K562 (cell line): ENCODE results near the gene BNIP3. TPM values are rescaled to one million over a fixed set of nuclear protein-coding genes. Genes with fewer than 3 reads are reported as not detected.

ENCODE experiments used
- ATAC-seq: fragments of 200-7000 bp; cut with Tn5 transposase; 3 replicates; pipeline ENCODE4 v1.9.1; 2020; ENCODE audit warnings: moderate library complexity
- BruUV-seq: library from RNA; stranded (reverse); fragments of 400-500 nt; replicated peaks from 2 replicates; lab custom pipeline; 2021; lab: Mats Ljungman, UMichigan
- CTCF ChIA-PET: fragments of 300-600 bp; formaldehyde crosslinking; extraction: SDS; loops from one replicate; lab custom pipeline; 2021; ENCODE audit warnings: low intra/inter-chr PET ratio; lab: Yijun Ruan, JAX
- POLR2A ChIA-PET: fragments of 300-600, 350-650 bp; sonication (Branson Sonifier 250); formaldehyde crosslinking; extraction: SDS; loops from one replicate; lab custom pipeline; 2021; ENCODE audit warnings: antibody characterized with exemption, inconsistent platforms; lab: Yijun Ruan, JAX
- DNase-seq, 4 experiments: peaks; one replicate each; pipeline versions ENCODE4 v3.0.0 to v3.0.0-alpha.2; 2011 to 2018; ENCODE audit warnings: low spot score in 3 of 4, mixed read lengths in 3 of 4; ENCODE audit errors: extremely low read depth in 1 of 4
- FAIRE-seq: peaks from 2 replicates; lab custom pipeline; 2011; peaks lifted over from hg19 to GRCh38; lab: Jason Lieb, UNC
- H2AFZ ChIP-seq: 2 replicates; pipeline ENCODE4 v1.6.0; 2011; ENCODE audit warnings: low read depth, low read length, control low read depth, inconsistent platforms
- H3K27ac ChIP-seq: fragments of 200-600 bp; 3 replicates; pipeline ENCODE4 v1.8.0; 2011; ENCODE audit warnings: low read depth, mild to moderate bottlenecking, control low read depth, inconsistent platforms, low read length, moderate library complexity, mixed read lengths; ENCODE audit errors: extremely low read depth
- H3K27me3 ChIP-seq, 2 experiments: fragments of 300-600 bp in 1 of 2; 2 replicates in 1 of 2; 3 replicates in 1 of 2; pipeline versions ENCODE4 v1.6.0 to v1.8.0; 2011; ENCODE audit warnings: inconsistent platforms in 2 of 2, low read length in 2 of 2, mild to moderate bottlenecking in 1 of 2, mixed read lengths in 1 of 2, moderate library complexity in 1 of 2; ENCODE audit not compliant: control insufficient read depth in 2 of 2, insufficient read depth in 2 of 2
- H3K36me3 ChIP-seq: fragments of 300-600 bp; 3 replicates; pipeline ENCODE4 v1.8.0; 2011; ENCODE audit warnings: mild to moderate bottlenecking, low read length, inconsistent platforms; ENCODE audit not compliant: control insufficient read depth, insufficient read depth
- H3K4me1 ChIP-seq, 2 experiments: fragments of 200-600 bp in 1 of 2; replicated peaks in 1 of 2; 2 replicates in 1 of 2; 3 replicates in 1 of 2; pipeline versions ENCODE4 v1.5.1 to v1.8.0; 2011; ENCODE audit warnings: inconsistent platforms in 2 of 2, low read length in 2 of 2, mild to moderate bottlenecking in 1 of 2, mixed read lengths in 1 of 2, moderate library complexity in 1 of 2; ENCODE audit not compliant: control insufficient read depth in 2 of 2, insufficient read depth in 2 of 2
- H3K4me2 ChIP-seq: 2 replicates; pipeline ENCODE4 v1.6.1; 2011; ENCODE audit warnings: low read length, control low read depth, inconsistent platforms, mixed read lengths; ENCODE audit not compliant: insufficient read depth
- H3K4me3 ChIP-seq: fragments of 200-600 bp; sonication (generic), shearing (Covaris generic); 2 replicates; pipeline ENCODE4 v1.5.1; 2016; ENCODE audit warnings: control low read depth, inconsistent platforms
- H3K79me2 ChIP-seq: fragments of 200-600 bp; 3 replicates; pipeline ENCODE4 v1.8.0; 2011; ENCODE audit warnings: low read length, inconsistent platforms; ENCODE audit not compliant: control insufficient read depth, insufficient read depth
- H3K9ac ChIP-seq, 2 experiments: 2 replicates each; pipeline versions ENCODE4 v1.6.0 to v1.6.1; 2011; ENCODE audit warnings: low read depth in 2 of 2, low read length in 2 of 2, control low read depth in 1 of 2, inconsistent platforms in 1 of 2, mild to moderate bottlenecking in 1 of 2, mixed read lengths in 1 of 2; ENCODE audit not compliant: insufficient read depth in 1 of 2
- H3K9me1 ChIP-seq: one replicate; pipeline ENCODE4 v1.6.0; 2011; ENCODE audit warnings: inconsistent platforms, mild to moderate bottlenecking, low read length, moderate library complexity; ENCODE audit not compliant: control insufficient read depth, insufficient read depth
- H3K9me3 ChIP-seq: replicated peaks from 2 replicates; pipeline ENCODE4 v1.5.1; 2011; ENCODE audit warnings: low read depth, low read length, inconsistent platforms; ENCODE audit not compliant: control insufficient read depth, insufficient read depth
- H4K20me1 ChIP-seq: replicated peaks from 2 replicates; pipeline ENCODE4 v1.6.1; 2011; ENCODE audit warnings: low read length, inconsistent platforms, mixed read lengths; ENCODE audit not compliant: control insufficient read depth, insufficient read depth
- ATF1 ChIP-seq, 2 experiments: fragments of 450-650 bp in 1 of 2; IDR thresholded peaks; 2 replicates each; pipeline ENCODE4 v1.6.1; 2016; ENCODE audit warnings: missing compliant biosample characterization in 1 of 2, missing genetic modification characterization in 1 of 2
- ATF7 ChIP-seq: fragments of 450-650 bp; IDR thresholded peaks from 2 replicates; pipeline ENCODE4 v1.7.1; 2014; ENCODE audit warnings: mild to moderate bottlenecking, moderate library complexity
- CBFA2T3 ChIP-seq: fragments of 450-650 bp; IDR thresholded peaks from 2 replicates; pipeline ENCODE4 v1.6.1; 2017
- CBX8 ChIP-seq: fragments of 200-600 bp; sonication (generic); IDR thresholded peaks from 2 replicates; pipeline ENCODE4 v1.6.1; 2012; ENCODE audit warnings: borderline replicate concordance, mixed run types, low read depth, mild to moderate bottlenecking, moderate library complexity, mixed read lengths, low read length, control low read depth, inconsistent platforms; ENCODE audit not compliant: poor library complexity, severe bottlenecking; ENCODE audit errors: extremely low read depth
- CEBPG ChIP-seq, 3 experiments: fragments of 200-800 bp in 1 of 3; sonication (Bioruptor generic) in 1 of 3; sonication (generic) in 1 of 3; formaldehyde crosslinking in 1 of 3; IDR thresholded peaks in 2 of 3; conservative IDR thresholded peaks in 1 of 3; 2 replicates each; pipeline versions ENCODE4 v1.6.1 to v1.8.0; 2016 to 2022; ENCODE audit warnings: missing compliant biosample characterization in 2 of 3, missing genetic modification characterization in 2 of 3, mild to moderate bottlenecking in 1 of 3, missing genetic modification reagents in 1 of 3
- CREM ChIP-seq: IDR thresholded peaks from 2 replicates; pipeline ENCODE4 v1.6.1; 2014; ENCODE audit warnings: antibody characterized with exemption, low read depth
- DPF2 ChIP-seq: fragments of 450-650 bp; IDR thresholded peaks from 2 replicates; pipeline ENCODE4 v1.6.1; 2016
- MCM2 ChIP-seq: fragments of 450-650 bp; IDR thresholded peaks from 2 replicates; pipeline ENCODE4 v1.6.1; 2017; ENCODE audit warnings: low read depth, mild to moderate bottlenecking
- NFRKB ChIP-seq: fragments of 450-650 bp; IDR thresholded peaks from 2 replicates; pipeline ENCODE4 v1.6.1; 2016; ENCODE audit warnings: low read depth
- RFX7 ChIP-seq: fragments of 250-450 bp; sonication (Bioruptor Pico); IDR thresholded peaks from 2 replicates; pipeline ENCODE4 v1.5.1; 2021; ENCODE audit warnings: mild to moderate bottlenecking
- ZNF436 ChIP-seq: fragments of 250-450, 450-650 bp; sonication (Bioruptor Pico); formaldehyde crosslinking; IDR thresholded peaks from 2 replicates; pipeline ENCODE4 v1.7.0; 2020; ENCODE audit warnings: mild to moderate bottlenecking
- WGBS: fragments of 100-300 bp; shearing (Covaris generic); methylation state at CpG from one replicate; pipeline ENCODE4 v1.1.6; 2016; ENCODE audit warnings: low coverage, mixed read lengths; ENCODE audit not compliant: insufficient coverage; ENCODE audit errors: missing lambda C conversion rate; 5-methylcytosine and 5-hydroxymethylcytosine counted together
- in situ Hi-C: fragments of 300-500 bp; cut with MboI; formaldehyde crosslinking; loops from 4 replicates; pipeline ENCODE4 v1.15.0; 2018; ENCODE audit warnings: inconsistent platforms, mixed read lengths
- intact Hi-C: fragments of 100-400 bp; cut with micrococcal nuclease; formaldehyde crosslinking; loops from 2 replicates; pipeline ENCODE4 v1.14.2; 2022
- polyA plus RNA-seq, 8 experiments: library from polyadenylated mRNA; depleted of rRNA in 4 of 8; stranded (reverse) in 5 of 8; unstranded in 3 of 8; fragments of >200 nt; fragmentation: Nextera tagmentation in 2 of 8; fragmentation: Illumina TruSeq in 1 of 8; extraction: Ambion mirVana in 2 of 8; extraction: Trizol in 1 of 8; gene quantifications; 2 replicates each; pipeline versions ENCODE4 v1.2.1 to v1.2.3, GENCODE V29; 2011 to 2014; ENCODE audit warnings: inconsistent platforms in 1 of 8, missing spikeins in 1 of 8
- total RNA-seq, 7 experiments: library from RNA; depleted of rRNA in 6 of 7; stranded (reverse); fragments of >200 nt in 6 of 7; fragmentation: Illumina TruSeq in 2 of 7; extraction: Trizol in 2 of 7; gene quantifications; 2 replicates each; pipeline versions ENCODE4 v1.2.1 to v1.2.3, GENCODE V29; 2011 to 2021; ENCODE audit warnings: low replicate concordance in 1 of 7
- TF ChIP-seq, protein P1 (sequence below), 3 experiments: fragments of 200-800 bp in 1 of 3; fragments of 250-450 bp in 1 of 3; fragments of 450-650 bp in 1 of 3; sonication (Bioruptor Pico) in 1 of 3; sonication (Bioruptor generic) in 1 of 3; formaldehyde crosslinking in 1 of 3; IDR thresholded peaks; 2 replicates each; pipeline versions ENCODE4 v1.6.1 to v1.8.0; 2016 to 2022; ENCODE audit warnings: mild to moderate bottlenecking in 2 of 3, missing genetic modification characterization in 2 of 3, missing compliant biosample characterization in 1 of 3, moderate library complexity in 1 of 3
- TF ChIP-seq, protein P2 (sequence below), 2 experiments: fragments of 450-650 bp in 1 of 2; sonication (generic) in 1 of 2; formaldehyde crosslinking in 1 of 2; IDR thresholded peaks in 1 of 2; conservative IDR thresholded peaks in 1 of 2; 2 replicates each; pipeline versions ENCODE4 v1.6.1 to v1.8.1; 2016 to 2023; ENCODE audit warnings: mild to moderate bottlenecking in 2 of 2, moderate library complexity in 2 of 2, inconsistent platforms in 1 of 2, missing genetic modification reagents in 1 of 2
- TF ChIP-seq, protein P3 (sequence below): fragments of 450-650 bp; IDR thresholded peaks from 2 replicates; pipeline ENCODE4 v1.6.1; 2016

The BNIP3 gene
- total and polyA plus RNA-seq, 9 of the 15 experiments (the other 6 are each of a cell fraction or from before 2014, with no cell fraction given): 9.2 to 119 (median 42.2) TPM

DNA sequence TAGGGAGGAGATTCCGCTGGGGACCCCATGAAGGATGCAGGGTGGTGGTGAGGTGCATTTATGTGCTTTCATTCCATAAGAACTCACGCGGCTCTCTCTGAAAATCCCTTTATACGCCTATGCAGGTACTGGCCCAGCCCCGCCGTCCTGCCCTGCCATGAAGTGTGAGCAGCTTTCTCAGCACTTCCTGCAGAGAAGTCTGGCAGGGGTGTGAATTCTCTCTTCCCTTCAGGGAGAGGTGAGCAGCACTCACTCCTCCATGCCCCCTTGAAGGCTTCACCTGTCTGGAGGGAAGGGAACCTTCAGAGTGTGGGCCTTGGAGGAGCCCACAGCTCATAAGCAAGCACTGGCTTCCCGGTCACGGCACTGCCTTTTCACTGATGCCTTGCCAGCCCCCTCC, 47.0 kb downstream of the BNIP3 start (continued):
- no peak for TF ChIP-seq RFX7
- TF ChIP-seq NFRKB: no peak
- no peak for TF ChIP-seq MCM2

GRCh38 chr10:131933696-131934086, 48.0 kb downstream of the BNIP3 start:
- Histone ChIP-seq H3K4me3 (no peak overlapping the region), H4K20me1 (no peaks in the 10 kb centered on the region; the same call in 1 of the 2 replicates), H3K79me2 (peaks cover 85% of the 10 kb centered on the region), H3K9ac (peak overlapping the region; percentile 53 to 86; a peak in 3 of 4 replicates), H3K36me3 (peaks cover 58% of the 10 kb centered on the region; the same call in 2 of the 3 replicates), H3K4me2 (peak overlapping the region; percentile 49), H3K27ac (peak overlapping the region; percentile 69; the same call in 2 of the 3 replicates), H3K9me1 (no peaks in the 10 kb centered on the region), H3K9me3 (no peaks in the 10 kb centered on the region), H2AFZ (no peak overlapping the region), H3K4me1 (peaks cover 23 to 36% of the 10 kb centered on the region in 2 experiments; a peak in 4 of 5 replicates), H3K27me3 (no peaks in the 10 kb centered on the region; a peak in 1 of 5 replicates)
- no TSS peak for BruUV-seq
- DNase-seq (peak in 3 of 4 experiments; percentile 18 to 27 (median 18)), ATAC-seq (peak; percentile 67), FAIRE-seq (peak; percentile 63)
- in situ Hi-C loops: loop anchor here (5.0 kb wide), 1 partner anchor 46 kb away; no protein-coding TSS in a partner anchor
- POLR2A ChIA-PET: interaction anchor here (0.7 to 1.2 kb wide), 2 partner anchors 9 to 90 kb away, joined by 3 to 7 read pairs; no protein-coding TSS in a partner anchor
- 20% methylated on average over 2 of the region's 2 CpGs for WGBS
- CTCF ChIA-PET: no interaction called here
- intact Hi-C loops: loop anchor here (5.0 kb wide), 1 partner anchor 41 kb away; no protein-coding TSS in a partner anchor
- TF ChIP-seq ZNF436 (CRISPR knock-in tag) (no peak), CEBPG (CRISPR knock-in tag; IDR thresholded peaks at IDR 0.05) (no peak), CEBPG (tag; conservative IDR thresholded peaks at IDR 0.05 in 1 of 2, IDR thresholded peaks at IDR 0.05 in 1 of 2) (peak in 1 of 2 experiments; percentile 35; a peak in 1 of 4 replicates), ATF7 (peak; percentile 90), CBX8 (no peak), CBFA2T3 (0 out of 2 replicates have a peak, but pooled peaks have one; percentile 0), CREM (0 out of 2 replicates have a peak, but pooled peaks have one; percentile 7), ATF1 (CRISPR knock-in tag; IDR thresholded peaks at IDR 0.05) (no peak), ATF1 (tag; IDR thresholded peaks at IDR 0.05) (peak; percentile 44; the same call in 1 of the 2 replicates), DPF2 (0 out of 2 replicates have a peak, but pooled peaks have one; percentile 17)
- TF ChIP-seq, protein P1, sequence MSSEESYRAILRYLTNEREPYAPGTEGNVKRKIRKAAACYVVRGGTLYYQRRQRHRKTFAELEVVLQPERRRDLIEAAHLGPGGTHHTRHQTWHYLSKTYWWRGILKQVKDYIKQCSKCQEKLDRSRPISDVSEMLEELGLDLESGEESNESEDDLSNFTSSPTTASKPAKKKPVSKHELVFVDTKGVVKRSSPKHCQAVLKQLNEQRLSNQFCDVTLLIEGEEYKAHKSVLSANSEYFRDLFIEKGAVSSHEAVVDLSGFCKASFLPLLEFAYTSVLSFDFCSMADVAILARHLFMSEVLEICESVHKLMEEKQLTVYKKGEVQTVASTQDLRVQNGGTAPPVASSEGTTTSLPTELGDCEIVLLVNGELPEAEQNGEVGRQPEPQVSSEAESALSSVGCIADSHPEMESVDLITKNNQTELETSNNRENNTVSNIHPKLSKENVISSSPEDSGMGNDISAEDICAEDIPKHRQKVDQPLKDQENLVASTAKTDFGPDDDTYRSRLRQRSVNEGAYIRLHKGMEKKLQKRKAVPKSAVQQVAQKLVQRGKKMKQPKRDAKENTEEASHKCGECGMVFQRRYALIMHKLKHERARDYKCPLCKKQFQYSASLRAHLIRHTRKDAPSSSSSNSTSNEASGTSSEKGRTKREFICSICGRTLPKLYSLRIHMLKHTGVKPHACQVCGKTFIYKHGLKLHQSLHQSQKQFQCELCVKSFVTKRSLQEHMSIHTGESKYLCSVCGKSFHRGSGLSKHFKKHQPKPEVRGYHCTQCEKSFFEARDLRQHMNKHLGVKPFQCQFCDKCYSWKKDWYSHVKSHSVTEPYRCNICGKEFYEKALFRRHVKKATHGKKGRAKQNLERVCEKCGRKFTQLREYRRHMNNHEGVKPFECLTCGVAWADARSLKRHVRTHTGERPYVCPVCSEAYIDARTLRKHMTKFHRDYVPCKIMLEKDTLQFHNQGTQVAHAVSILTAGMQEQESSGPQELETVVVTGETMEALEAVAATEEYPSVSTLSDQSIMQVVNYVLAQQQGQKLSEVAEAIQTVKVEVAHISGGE (CRISPR knock-in tag; IDR thresholded peaks at IDR 0.05): no peak
- TF ChIP-seq, protein P2, sequence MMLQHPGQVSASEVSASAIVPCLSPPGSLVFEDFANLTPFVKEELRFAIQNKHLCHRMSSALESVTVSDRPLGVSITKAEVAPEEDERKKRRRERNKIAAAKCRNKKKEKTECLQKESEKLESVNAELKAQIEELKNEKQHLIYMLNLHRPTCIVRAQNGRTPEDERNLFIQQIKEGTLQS (IDR thresholded peaks at IDR 0.05): peak; percentile 93
- TF ChIP-seq, protein P2 (CRISPR knock-in tag; conservative IDR thresholded peaks at IDR 0.05): no peak
- TF ChIP-seq, protein P3, sequence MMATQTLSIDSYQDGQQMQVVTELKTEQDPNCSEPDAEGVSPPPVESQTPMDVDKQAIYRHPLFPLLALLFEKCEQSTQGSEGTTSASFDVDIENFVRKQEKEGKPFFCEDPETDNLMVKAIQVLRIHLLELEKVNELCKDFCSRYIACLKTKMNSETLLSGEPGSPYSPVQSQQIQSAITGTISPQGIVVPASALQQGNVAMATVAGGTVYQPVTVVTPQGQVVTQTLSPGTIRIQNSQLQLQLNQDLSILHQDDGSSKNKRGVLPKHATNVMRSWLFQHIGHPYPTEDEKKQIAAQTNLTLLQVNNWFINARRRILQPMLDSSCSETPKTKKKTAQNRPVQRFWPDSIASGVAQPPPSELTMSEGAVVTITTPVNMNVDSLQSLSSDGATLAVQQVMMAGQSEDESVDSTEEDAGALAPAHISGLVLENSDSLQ: peak; percentile 28; the same call in 1 of the 2 replicates
